Calu3 (cell line): ENCODE data around the gene EWSR1. TPM values are rescaled to one million over a fixed set of nuclear protein-coding genes. Genes with fewer than 3 reads are reported as not detected.

ENCODE experiments used
- BruUV-seq: library from RNA; stranded (reverse); fragments of 400-500 nt; replicated peaks from 2 replicates; lab custom pipeline; 2021; lab: Mats Ljungman, UMichigan
- CTCF ChIA-PET: fragments of 300-600 bp; sonication (Branson Sonifier 250); formaldehyde crosslinking; loops from one replicate; lab custom pipeline; 2022; ENCODE audit warnings: antibody characterized with exemption; lab: Charles Lee
- DNase-seq: peaks from one replicate; pipeline ENCODE4 v3.0.0; 2022
- H3K27ac Mint-ChIP-seq: one replicate; pipeline ENCODE4 v1.8.0; 2022; ENCODE audit warnings: mixed read lengths; ENCODE audit not compliant: unreplicated experiment
- H3K27me3 Mint-ChIP-seq: one replicate; pipeline ENCODE4 v1.8.0; 2022; ENCODE audit warnings: mixed read lengths; ENCODE audit not compliant: unreplicated experiment
- H3K36me3 Mint-ChIP-seq: one replicate; pipeline ENCODE4 v1.8.0; 2022; ENCODE audit warnings: mild to moderate bottlenecking, moderate library complexity, mixed read lengths; ENCODE audit not compliant: insufficient read depth, unreplicated experiment
- H3K4me1 Mint-ChIP-seq: one replicate; pipeline ENCODE4 v1.8.0; 2022; ENCODE audit warnings: mild to moderate bottlenecking, low read depth, mixed read lengths; ENCODE audit not compliant: unreplicated experiment
- H3K4me3 Mint-ChIP-seq: one replicate; pipeline ENCODE4 v1.8.0; 2022; ENCODE audit warnings: mild to moderate bottlenecking, low read depth, moderate library complexity, mixed read lengths; ENCODE audit not compliant: unreplicated experiment
- H3K9me3 Mint-ChIP-seq: one replicate; pipeline ENCODE4 v1.8.0; 2022; ENCODE audit warnings: low read depth, mixed read lengths; ENCODE audit not compliant: unreplicated experiment
- intact Hi-C: fragments of 100-400 bp; cut with micrococcal nuclease; formaldehyde crosslinking; loops from one replicate; pipeline ENCODE4 v1.10.0; 2022; ENCODE audit not compliant: unreplicated experiment
- total RNA-seq: library from RNA; stranded (reverse); gene quantifications from 2 replicates; pipeline ENCODE4 v1.2.3, GENCODE V29; 2022
- TF ChIP-seq, protein P1 (sequence below): fragments of 200-600 bp; IDR thresholded peaks from one replicate; pipeline ENCODE4 v1.8.0; 2022; ENCODE audit warnings: antibody characterized with exemption; ENCODE audit not compliant: unreplicated experiment

Gene EWSR1
- total RNA-seq, 1 experiment from 2014 or later = 374 TPM

DNA sequence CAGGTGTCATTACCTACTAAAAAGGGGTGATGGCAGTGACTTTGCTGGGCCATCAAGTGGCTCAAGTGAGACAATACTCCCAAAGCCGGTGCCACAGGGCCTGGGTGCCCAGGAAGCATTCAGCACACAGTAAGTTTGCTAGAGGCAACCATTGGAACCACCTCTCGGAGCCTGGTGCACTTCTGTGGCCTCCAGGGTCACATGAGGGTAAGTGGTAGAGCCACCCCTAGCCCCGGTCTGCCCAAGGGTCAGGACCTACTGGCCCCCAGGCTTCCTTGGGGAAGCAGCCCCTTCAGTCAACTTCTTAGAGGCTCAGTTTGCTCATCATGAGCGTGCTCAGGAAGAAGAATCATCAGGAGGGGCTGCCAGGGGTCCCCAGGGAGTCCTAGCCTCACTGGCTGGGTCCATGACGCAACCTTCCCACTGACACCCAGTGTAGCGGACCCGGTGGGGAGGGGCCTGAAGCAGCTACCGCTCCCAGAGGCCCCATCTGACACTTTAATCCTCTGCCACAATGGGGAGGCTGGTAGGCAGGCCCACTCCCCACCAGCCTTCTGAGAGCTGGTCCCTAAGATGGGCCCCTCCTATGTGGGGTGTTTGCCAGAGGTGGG is 64.9 kb downstream of the EWSR1 start:
- Mint-ChIP-seq H3K4me3 (no peak overlapping the region), H3K4me1 (no peaks in the 10 kb centered on the region), H3K27ac (no peak overlapping the region), H3K9me3 (no peaks in the 10 kb centered on the region), H3K36me3 (peaks cover 38% of the 10 kb centered on the region), H3K27me3 (no peaks in the 10 kb centered on the region)
- intact Hi-C loops = no loop called here
- CTCF ChIA-PET = no interaction called here
- no TSS peak for BruUV-seq
- DNase-seq = no peak
- TF ChIP-seq, protein P1, sequence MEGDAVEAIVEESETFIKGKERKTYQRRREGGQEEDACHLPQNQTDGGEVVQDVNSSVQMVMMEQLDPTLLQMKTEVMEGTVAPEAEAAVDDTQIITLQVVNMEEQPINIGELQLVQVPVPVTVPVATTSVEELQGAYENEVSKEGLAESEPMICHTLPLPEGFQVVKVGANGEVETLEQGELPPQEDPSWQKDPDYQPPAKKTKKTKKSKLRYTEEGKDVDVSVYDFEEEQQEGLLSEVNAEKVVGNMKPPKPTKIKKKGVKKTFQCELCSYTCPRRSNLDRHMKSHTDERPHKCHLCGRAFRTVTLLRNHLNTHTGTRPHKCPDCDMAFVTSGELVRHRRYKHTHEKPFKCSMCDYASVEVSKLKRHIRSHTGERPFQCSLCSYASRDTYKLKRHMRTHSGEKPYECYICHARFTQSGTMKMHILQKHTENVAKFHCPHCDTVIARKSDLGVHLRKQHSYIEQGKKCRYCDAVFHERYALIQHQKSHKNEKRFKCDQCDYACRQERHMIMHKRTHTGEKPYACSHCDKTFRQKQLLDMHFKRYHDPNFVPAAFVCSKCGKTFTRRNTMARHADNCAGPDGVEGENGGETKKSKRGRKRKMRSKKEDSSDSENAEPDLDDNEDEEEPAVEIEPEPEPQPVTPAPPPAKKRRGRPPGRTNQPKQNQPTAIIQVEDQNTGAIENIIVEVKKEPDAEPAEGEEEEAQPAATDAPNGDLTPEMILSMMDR = no peak

GRCh38 chr22:29334148-29334547 is 66.1 kb downstream of the EWSR1 start:
- CTCF ChIA-PET = interaction anchor here (0.6 kb wide), 1 partner anchor 1718 kb away, joined by 10 read pairs; no protein-coding TSS in a partner anchor
- no peak overlapping the region for H3K27ac Mint-ChIP-seq
- H3K9me3 Mint-ChIP-seq = no peaks in the 10 kb centered on the region
- no peak overlapping the region for H3K4me3 Mint-ChIP-seq
- H3K36me3 Mint-ChIP-seq = peaks cover 40% of the 10 kb centered on the region
- no TSS peak for BruUV-seq
- no peaks in the 10 kb centered on the region for H3K4me1 Mint-ChIP-seq
- H3K27me3 Mint-ChIP-seq = no peaks in the 10 kb centered on the region
- DNase-seq = no peak
- TF ChIP-seq, protein P1 = no peak
- intact Hi-C loops = no loop called here

GRCh38 chr22:29334696-29335344 is 66.8 kb downstream of the EWSR1 start:
- CTCF ChIA-PET = interaction anchor here (0.6 kb wide), 2 partner anchors 20 to 1717 kb away, joined by 3 to 10 read pairs; no protein-coding TSS in a partner anchor
- DNase-seq = no peak
- no TSS peak for BruUV-seq
- no peak overlapping the region for H3K4me3 Mint-ChIP-seq
- no peaks in the 10 kb centered on the region for H3K9me3 Mint-ChIP-seq
- peaks cover 35% of the 10 kb centered on the region for H3K36me3 Mint-ChIP-seq
- no peaks in the 10 kb centered on the region for H3K4me1 Mint-ChIP-seq
- H3K27ac Mint-ChIP-seq = no peak overlapping the region
- TF ChIP-seq, protein P1 = no peak
- H3K27me3 Mint-ChIP-seq = no peaks in the 10 kb centered on the region
- intact Hi-C loops = no loop called here

GRCh38 chr22:29335656-29336055 is 67.6 kb downstream of the EWSR1 start:
- no peak for DNase-seq
- H3K4me3 Mint-ChIP-seq = no peak overlapping the region
- H3K36me3 Mint-ChIP-seq = peaks cover 29% of the 10 kb centered on the region
- no peaks in the 10 kb centered on the region for H3K4me1 Mint-ChIP-seq
- BruUV-seq = no TSS peak
- H3K9me3 Mint-ChIP-seq = no peaks in the 10 kb centered on the region
- H3K27ac Mint-ChIP-seq = no peak overlapping the region
- CTCF ChIA-PET = no interaction called here
- TF ChIP-seq, protein P1 = no peak
- intact Hi-C loops = no loop called here
- H3K27me3 Mint-ChIP-seq = no peaks in the 10 kb centered on the region
